NOMO-1 (cell line): ENCODE results near the gene TRPV2.

Experiments
- DNase-seq, 2 experiments: peaks; one replicate each; lab custom pipeline; 2025; ENCODE audit not compliant: unreplicated experiment in 2 of 2; lab: John Stamatoyannopoulos, UW

The TRPV2 gene

GRCh38 chr17:16406742-16407674 lies 8.4 kb upstream of the TRPV2 start:
- no peak for DNase-seq

DNA sequence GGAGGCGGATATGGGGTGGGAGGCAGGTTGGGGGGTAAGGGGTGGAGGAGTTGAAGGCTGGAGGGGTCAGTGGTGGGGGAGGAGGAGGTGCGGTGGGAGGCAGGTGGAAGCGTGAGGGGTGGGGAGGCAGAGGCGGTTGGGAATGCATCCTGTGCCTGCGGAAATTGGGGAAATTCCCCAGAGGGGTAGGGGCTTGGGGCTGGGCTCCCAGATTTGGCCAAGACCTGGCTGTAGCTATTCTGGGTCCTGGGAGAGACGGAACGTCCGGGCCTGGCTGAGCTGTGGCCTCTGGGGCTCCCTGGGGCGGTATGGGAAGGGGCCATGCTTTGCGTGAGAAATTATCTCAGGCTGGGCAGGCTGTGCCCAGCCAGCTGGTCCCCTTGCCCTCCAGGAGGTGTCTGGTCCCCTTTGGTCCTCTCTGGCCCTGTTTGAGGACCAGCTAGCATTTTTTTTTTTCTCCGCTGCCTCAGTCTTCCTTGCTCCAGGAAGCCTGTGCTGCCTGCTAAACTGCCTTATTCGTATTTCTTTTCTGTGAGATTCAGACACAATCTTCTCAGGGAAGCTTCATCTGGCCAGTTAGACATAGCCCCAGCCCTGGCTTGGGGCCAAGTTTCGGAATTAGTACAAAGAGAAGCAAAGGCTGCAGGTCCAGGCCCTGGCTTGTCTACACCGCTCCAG lies 7.3 kb upstream of the TRPV2 start:
- DNase-seq = peak; percentile 26 to 38

- no peak for DNase-seq
Observed at GRCh38 chr17:16417399-16417798, 2.0 kb downstream of the TRPV2 start.

GRCh38 chr17:16417896-16418684 lies 2.7 kb downstream of the TRPV2 start:
- no peak for DNase-seq

GRCh38 chr17:16418685-16419068 lies 3.3 kb downstream of the TRPV2 start:
- DNase-seq = no peak

GRCh38 chr17:16419074-16419928 lies 3.9 kb downstream of the TRPV2 start:
- no peak for DNase-seq

DNA sequence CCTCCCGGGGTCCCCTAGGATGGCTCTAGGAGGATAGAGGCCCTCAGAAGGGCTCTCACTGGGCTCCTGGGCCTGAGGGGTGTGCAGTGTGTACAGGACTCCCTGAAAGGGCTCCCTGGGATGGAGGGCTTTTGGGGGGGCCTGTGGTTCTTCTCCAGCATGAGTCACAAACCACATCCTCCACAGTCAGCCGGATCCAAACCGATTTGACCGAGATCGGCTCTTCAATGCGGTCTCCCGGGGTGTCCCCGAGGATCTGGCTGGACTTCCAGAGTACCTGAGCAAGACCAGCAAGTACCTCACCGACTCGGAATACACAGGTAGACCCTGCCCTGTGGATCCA lies 4.5 kb downstream of the TRPV2 start:
- DNase-seq = no peak

DNA sequence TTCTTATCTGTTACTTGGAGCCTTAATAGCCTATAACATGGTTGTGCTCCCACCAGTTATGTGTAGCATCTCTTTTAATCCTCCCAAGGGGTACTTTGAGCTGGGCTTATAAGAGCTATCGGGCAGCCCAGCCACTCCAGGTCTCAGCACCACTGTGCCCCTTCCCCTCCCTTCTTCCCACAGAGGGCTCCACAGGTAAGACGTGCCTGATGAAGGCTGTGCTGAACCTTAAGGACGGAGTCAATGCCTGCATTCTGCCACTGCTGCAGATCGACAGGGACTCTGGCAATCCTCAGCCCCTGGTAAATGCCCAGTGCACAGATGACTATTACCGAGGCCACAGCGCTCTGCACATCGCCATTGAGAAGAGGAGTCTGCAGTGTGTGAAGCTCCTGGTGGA lies 7.0 kb downstream of the TRPV2 start:
- DNase-seq = no peak

GRCh38 chr17:16423226-16423872 lies 8.0 kb downstream of the TRPV2 start:
- DNase-seq = no peak

DNA sequence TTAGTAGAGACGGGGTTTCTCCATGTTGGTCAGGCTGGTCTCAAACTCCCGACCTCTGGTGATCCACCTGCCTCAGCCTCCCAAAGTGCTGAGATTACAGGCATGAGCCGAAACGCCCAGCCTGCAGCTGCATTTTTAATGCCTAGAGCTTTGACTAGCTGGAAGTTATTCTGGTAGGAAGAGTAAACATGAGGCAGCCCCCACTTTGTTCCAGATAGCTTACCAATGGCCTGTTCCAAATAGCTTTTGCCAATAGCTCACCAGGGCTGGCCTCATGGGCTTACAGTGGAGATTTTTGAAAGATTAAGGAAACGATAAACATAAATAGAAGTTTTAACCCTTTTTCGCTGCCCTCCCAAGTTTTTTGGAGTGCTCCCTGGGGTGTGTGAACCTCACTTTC lies 9.8 kb downstream of the TRPV2 start:
- no peak for DNase-seq

DNA sequence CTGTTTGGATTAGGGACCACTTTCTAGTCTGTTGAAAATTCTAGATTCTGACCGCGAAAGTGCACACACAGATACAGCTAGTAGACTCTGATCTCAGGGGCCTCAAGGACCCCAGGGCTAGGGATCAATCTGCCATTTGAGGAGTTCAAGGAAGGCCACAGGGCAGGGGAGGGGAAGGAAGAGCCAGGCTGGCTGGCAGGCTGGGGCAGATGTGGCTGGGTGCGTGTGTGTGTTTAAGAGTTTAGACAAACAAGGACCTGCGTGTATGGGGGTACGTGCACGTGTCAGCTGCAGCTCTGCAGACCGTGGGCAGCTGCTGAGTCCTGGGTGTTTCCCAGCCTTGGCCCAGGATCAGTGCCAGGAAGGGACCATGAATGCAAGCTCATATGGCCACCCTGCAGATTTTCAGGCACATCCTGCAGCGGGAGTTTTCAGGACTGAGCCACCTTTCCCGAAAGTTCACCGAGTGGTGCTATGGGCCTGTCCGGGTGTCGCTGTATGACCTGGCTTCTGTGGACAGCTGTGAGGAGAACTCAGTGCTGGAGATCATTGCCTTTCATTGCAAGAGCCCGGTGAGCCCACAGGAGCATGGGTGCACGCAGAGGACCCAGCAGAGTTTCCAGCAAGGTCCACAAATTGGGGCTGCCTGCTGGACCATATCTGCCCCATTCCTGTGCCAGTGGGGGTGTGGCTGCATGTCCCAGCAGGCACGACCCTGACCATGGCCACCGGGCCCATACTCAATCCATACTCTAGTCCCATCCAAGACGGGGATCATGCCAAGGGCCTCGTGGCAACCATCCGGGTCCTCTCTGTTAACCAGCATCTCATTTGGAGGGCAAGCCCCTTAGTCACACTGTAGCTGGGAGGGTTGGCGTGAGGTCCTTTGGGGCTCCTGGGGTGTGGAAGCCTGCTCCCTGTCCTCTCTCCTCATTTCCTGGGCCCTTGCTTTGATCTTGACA lies 10.6 kb downstream of the TRPV2 start:
- DNase-seq = no peak

GRCh38 chr17:16427020-16427419 lies 11.6 kb downstream of the TRPV2 start:
- DNase-seq = no peak

DNA sequence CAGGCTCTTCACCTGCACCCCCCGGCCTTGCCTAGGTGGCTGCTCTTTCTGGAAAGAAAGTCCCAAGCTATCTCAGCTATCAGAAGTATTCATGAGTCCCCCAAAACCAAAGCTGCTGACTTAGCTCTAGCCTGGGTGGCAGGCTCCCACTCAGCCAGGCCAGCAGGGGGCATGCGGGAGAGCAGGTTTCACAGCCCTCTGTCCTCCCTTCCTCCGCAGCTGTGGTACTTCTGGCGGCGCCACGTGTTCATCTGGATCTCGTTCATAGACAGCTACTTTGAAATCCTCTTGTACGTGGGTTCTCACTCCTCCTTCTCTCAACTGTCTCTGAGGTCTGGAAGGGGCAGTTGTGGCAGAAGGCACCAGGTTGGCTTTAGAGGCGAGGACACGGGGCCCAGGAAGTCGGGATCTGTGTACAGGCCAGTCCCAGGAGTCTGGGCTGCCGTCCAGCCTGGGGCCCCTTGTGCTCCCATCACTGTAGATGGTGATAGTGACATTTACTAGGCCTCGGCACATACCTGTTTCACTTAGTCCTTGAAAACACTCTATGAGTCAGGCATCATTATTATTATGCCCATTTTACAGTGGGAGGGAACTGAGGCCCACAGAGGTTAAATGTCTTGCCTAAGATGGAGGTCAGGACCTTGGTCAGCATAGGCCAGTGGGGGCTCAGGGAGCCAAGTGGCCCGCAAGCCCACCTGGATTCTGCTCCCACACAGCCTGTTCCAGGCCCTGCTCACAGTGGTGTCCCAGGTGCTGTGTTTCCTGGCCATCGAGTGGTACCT lies 12.9 kb downstream of the TRPV2 start:
- DNase-seq = no peak

- DNase-seq = no peak
Observed at GRCh38 chr17:16429083-16429482, 13.7 kb downstream of the TRPV2 start.

- DNase-seq = no peak
Observed at GRCh38 chr17:16430650-16431049, 15.3 kb downstream of the TRPV2 start.

GRCh38 chr17:16432017-16432416 lies 16.6 kb downstream of the TRPV2 start:
- DNase-seq = no peak

- no peak for DNase-seq
Observed at GRCh38 chr17:16433514-16433913, 18.1 kb downstream of the TRPV2 start.

- DNase-seq = no peak
Observed at GRCh38 chr17:16434662-16435061, 19.3 kb downstream of the TRPV2 start.
